GM19468 (cell line): ENCODE data around the gene CXorf38.

ENCODE experiments used
- ATAC-seq: cut with Tn5 transposase; IDR thresholded peaks from one replicate; pipeline ENCODE4 v1.9.1; 2021; ENCODE audit warnings: mild to moderate bottlenecking, moderate library complexity, moderate number of reproducible peaks; ENCODE audit not compliant: unreplicated experiment; ENCODE audit errors: extremely low read depth

CXorf38 gene

DNA sequence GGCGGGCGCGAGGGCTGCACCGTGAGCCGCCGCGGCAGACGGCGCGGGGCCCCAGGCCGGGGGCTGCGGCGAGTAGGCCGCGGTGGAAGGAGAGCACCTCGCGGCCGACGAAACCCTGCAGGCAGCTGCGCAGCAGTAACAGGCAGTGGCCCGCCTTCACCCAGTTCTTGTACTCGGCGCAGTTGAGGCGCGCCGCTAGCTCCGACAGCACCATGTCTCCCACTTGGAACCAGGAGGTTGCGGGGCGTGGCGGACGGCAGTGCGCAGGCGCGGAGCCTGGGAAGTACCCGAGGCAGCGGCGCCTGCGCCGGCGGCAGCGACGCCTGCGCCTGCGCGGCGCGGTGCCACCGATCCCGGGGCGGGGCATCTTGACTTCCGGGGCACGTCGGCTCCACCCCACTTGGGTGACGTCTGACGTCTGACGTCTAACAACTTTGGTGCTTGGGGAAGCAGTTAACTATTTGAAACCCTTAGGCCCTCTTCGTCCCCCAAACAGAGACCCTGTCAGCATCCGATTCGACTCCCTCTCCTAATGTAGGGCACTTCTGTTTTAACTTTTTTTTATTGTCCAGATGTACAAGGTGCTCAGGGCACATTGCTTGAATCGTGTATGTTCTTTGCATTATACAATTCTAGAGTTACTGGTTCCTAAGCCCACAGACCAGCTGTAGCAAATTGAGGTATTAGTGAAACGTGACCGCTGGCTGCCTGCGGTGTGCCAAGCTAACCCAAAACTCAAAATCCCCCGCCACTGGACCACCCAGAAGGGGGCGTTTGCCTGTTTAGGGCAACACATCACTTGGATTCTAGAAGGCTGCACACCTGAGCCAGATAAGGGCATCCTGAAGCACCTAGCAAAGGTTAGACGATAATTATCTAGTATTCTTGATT, at the start of gene CXorf38:
CXorf38 (minus strand) TSS at position 255 of the 891 bp plus-strand sequence; CDS start at position 214, 41 bp downstream.
- peak; percentile 46 for ATAC-seq

GRCh38 chrX:40694802-40695201, 47.4 kb upstream of the CXorf38 start:
- ATAC-seq: no peak

- ATAC-seq: no peak
These were observed 41.6 kb upstream of the CXorf38 start for GRCh38 chrX:40688929-40689328.

DNA sequence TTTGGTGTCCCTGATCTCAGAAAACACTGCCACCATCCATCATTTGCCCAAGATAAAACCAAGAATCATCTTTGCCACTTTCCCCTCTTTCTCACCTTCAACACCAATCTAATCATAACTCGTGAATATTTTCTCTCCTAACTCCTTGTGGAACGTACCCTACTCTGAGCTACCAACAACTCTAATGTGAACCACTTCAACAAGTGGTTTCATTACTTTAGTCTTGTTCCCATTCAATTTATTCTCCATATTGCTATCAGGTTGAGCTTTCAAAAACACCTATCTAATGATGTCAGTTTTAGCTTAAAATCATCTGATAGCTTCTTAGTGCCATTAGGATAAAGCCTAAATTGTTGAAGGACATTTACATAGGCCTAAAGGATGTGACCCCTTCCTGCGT, 39.8 kb upstream of the CXorf38 start:
- ATAC-seq: no peak

GRCh38 chrX:40685362-40685918, 38.1 kb upstream of the CXorf38 start:
- ATAC-seq: no peak

DNA sequence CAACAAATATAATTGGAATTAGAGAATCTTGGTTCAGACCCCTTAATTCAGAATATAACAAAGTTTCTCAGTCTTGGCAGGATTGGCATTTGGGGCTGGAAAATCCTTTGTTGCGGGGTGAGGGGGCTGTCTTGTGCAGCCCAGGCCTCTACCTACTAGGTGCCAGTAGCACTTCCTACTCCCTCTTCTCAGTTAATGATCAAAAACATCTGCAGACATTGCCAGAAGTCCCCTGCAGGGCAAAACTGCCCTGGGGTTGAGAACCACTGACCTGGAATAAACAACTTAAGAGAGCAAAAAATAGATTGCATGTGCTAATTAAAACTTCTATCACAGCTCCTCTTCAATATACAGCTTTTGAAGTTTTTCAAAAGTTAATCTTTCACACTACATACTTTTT, 36.7 kb upstream of the CXorf38 start:
- no peak for ATAC-seq

- ATAC-seq: no peak
These were observed 35.9 kb upstream of the CXorf38 start for GRCh38 chrX:40683245-40683644.

DNA sequence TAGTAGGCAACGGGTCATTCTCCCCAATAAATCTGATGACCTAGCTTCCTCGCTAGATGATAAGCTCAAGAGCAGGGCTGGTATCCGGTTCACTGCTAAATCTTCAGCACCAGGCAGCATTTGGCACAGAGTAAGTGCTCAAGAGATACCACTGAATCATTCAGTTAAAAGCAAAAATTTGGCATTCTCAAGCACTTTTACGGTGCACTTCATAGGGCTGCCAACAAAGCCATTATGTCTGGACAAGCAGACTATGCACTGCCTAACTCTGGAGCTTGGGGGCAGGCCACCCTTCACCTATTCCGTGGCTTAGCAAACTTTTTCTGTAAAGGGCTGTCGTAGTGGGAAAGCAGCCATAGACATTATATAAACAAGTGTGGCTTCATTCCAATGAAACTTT, 23.8 kb upstream of the CXorf38 start:
- ATAC-seq: no peak

GRCh38 chrX:40663880-40664630, 16.7 kb upstream of the CXorf38 start:
- no peak for ATAC-seq

DNA sequence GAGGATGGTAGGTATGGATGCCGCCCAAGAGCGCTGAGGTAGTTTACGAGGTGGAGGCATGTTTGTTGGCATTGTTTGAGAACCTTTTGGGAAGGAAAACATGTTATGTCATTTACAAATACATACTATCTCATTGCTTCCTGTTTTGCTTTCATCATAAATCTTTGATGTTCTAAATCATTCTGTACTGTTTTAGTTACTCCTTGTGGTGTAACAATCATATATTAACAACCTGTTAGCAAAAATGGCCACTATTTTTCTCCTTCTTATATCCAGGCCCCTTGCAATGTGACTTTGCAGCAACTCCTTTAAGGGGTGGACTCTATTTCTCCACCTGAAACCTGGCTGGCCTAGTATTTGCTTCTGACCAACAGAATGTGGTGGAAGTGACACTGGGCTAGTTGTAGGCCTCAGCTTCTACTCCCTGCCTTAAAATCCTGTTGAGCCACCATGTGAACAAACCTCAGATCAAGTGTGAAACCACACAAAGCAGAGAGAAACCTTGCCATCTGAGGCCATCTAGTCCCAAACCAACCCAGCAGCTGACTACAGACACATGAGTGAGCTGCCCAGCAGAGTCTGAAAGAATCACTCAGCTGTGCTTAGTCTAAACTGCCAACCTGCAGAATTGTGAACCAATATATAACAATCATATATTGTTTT, 15.8 kb upstream of the CXorf38 start:
- ATAC-seq: no peak

DNA sequence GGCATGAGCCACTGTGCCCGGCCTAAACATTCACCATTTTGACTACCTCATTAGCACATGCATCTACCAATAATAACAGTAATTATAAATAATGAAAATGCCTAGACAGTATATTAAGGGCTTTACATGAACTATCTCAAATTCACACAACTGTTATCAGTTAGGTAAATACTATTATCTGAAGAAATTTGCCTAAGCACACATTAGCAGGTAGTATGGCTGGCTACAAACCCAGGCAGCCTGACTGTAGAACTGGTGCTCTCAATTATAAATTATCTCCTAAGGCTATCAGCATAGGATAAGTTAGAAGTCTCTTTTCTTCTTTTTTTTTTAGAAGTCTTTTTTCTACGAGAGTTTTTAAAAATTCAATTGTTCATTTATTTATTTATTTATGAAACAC, 14.1 kb upstream of the CXorf38 start:
- no peak for ATAC-seq

GRCh38 chrX:40660381-40660780, 13.0 kb upstream of the CXorf38 start:
- ATAC-seq: no peak

GRCh38 chrX:40653535-40653934, 6.2 kb upstream of the CXorf38 start:
- no peak for ATAC-seq

GRCh38 chrX:40652664-40653063, 5.3 kb upstream of the CXorf38 start:
- no peak for ATAC-seq

DNA sequence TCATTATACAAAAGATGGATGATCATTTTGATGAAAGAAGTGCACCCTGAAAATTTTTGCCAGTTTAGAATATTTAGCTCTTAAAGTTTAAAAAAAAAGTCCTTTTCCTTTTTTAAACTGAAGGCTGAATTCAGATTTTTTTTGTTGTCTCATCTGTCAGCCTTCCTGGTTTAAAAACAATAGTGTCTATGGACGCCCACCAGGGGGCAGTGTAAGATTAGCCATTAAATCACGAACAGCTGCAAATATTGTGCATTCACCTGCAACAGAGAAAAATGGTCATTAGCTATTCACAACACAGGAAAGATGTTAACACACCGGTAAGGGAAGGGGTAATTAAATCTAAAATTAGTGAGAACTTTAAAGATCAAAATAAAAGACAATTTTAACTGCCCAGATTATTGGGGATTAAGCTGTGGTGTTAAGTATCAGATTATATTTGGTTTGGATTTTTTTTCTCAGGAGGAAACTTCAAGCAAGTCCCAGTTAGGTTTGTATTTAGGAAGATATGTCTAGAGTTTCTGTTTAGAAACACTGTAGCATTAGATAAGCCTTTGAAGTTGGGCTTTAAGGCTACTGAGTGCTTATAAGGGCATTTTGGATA, 4.4 kb upstream of the CXorf38 start:
- ATAC-seq: no peak

- ATAC-seq: no peak
These were observed 663 bp downstream of the CXorf38 start for GRCh38 chrX:40646489-40647306.

DNA sequence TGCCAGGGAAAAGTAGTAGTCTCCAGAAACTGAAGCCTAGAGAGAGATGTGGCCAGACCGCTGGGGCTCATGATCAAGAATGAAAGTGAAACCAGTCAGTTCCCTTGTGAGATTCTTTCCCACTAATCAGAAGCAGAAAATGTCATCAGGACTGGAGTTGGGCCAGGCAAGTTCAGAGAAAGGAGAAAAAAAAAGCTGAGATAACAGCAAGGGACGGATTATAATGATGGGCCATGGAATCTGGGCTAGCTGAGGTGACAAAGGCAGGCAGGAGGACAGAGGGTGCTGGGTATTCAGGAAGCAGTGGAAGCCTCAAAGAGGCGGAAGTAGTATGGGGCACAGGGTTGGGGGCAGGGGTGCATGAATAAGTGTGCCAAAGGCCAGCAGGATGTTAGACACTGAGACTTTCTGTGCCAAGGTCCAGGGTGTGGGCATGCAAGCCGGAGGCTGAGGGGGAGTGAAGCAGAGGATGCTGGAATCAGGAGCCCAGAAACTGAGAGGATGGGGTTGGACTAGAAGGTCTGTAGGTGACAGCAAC, 2.5 kb downstream of the CXorf38 start:
- no peak for ATAC-seq

GRCh38 chrX:40644176-40644575, 3.2 kb downstream of the CXorf38 start:
- no peak for ATAC-seq

DNA sequence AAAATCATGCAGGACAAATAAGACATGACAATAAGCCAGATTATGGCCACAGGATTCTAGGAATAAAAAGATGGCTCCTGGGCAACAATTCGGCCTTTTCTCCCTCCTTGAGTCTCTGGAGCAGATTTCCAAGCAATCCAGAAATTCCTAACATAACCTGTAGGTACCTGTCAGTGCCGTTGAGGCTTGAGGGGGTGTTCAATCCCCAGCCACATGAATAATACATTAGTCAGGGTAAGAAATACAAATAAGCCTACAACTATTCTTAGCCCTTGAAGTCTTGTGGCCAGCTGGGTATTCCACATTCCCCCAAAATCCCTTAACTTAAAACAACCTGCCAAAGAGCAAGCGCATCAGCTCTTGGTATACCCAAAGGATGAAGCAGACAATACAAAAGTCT, 9.7 kb downstream of the CXorf38 start:
- ATAC-seq: no peak
